Stimulated activated naive CD4-positive, alpha-beta T cell (primary cell): ENCODE data around the gene SND1.

ENCODE experiments used
- DNase-seq, 6 experiments: peaks; one replicate each; lab custom pipeline; 2025; lab: John Stamatoyannopoulos, UW

The SND1 gene

GRCh38 chr7:127996253-127997071 is 344.5 kb downstream of the SND1 start:
- DNase-seq = no peak

GRCh38 chr7:127997226-127997922 is 345.4 kb downstream of the SND1 start:
- DNase-seq = no peak

- DNase-seq = no peak
Measured at GRCh38 chr7:127998671-127999070, 346.7 kb downstream of the SND1 start.

- no peak for DNase-seq
Measured at GRCh38 chr7:128000048-128000447, 348.1 kb downstream of the SND1 start.

GRCh38 chr7:128000854-128001265 is 348.9 kb downstream of the SND1 start:
- no peak for DNase-seq

- DNase-seq = no peak
Measured at GRCh38 chr7:128003167-128003566, 351.2 kb downstream of the SND1 start.

GRCh38 chr7:128003787-128004186 is 351.8 kb downstream of the SND1 start:
- no peak for DNase-seq

GRCh38 chr7:128004623-128005022 is 352.6 kb downstream of the SND1 start:
- DNase-seq = no peak

GRCh38 chr7:128005117-128005516 is 353.1 kb downstream of the SND1 start:
- DNase-seq = no peak

GRCh38 chr7:128005759-128006159 is 353.8 kb downstream of the SND1 start:
- no peak for DNase-seq

- DNase-seq = no peak
Measured at GRCh38 chr7:128006550-128007302, 354.7 kb downstream of the SND1 start.

GRCh38 chr7:128007303-128007680 is 355.3 kb downstream of the SND1 start:
- no peak for DNase-seq

GRCh38 chr7:128008141-128008540 is 356.1 kb downstream of the SND1 start:
- DNase-seq = no peak

- DNase-seq = no peak
Measured at GRCh38 chr7:128008744-128009143, 356.8 kb downstream of the SND1 start.

- DNase-seq = no peak
Measured at GRCh38 chr7:128010391-128011127, 358.6 kb downstream of the SND1 start.

GRCh38 chr7:128011131-128011661 is 359.2 kb downstream of the SND1 start:
- DNase-seq = no peak

GRCh38 chr7:128014811-128015210 is 362.8 kb downstream of the SND1 start:
- DNase-seq = no peak

- no peak for DNase-seq
Measured at GRCh38 chr7:128017460-128017859, 365.5 kb downstream of the SND1 start.

GRCh38 chr7:128017862-128018845 is 366.2 kb downstream of the SND1 start:
- no peak for DNase-seq

GRCh38 chr7:128019288-128019687 is 367.3 kb downstream of the SND1 start:
- DNase-seq = no peak
